CD4-positive, alpha-beta T cell treated with Interleukin-17A for 4 hours (primary cell): ENCODE measurements around the gene PDPK1.
"Not testable (repeated sequence)": the region's sequence is repeated elsewhere in the genome, so short reads cannot be mapped to it uniquely, and the experiment has no call there.

ENCODE experiments used
- DNase-seq: peaks from one replicate; pipeline ENCODE4 v3.0.0-alpha.2; 2020; ENCODE audit warnings: mixed read lengths

Gene PDPK1

GRCh38 chr16:2526135-2526534 lies 11.7 kb upstream of the PDPK1 start:
- no peak for DNase-seq

GRCh38 chr16:2527071-2527783 lies 10.6 kb upstream of the PDPK1 start:
- DNase-seq = no peak

GRCh38 chr16:2527784-2528100 lies 10.1 kb upstream of the PDPK1 start:
- DNase-seq = no peak

- DNase-seq = no peak
Measured at GRCh38 chr16:2528161-2529060, 9.4 kb upstream of the PDPK1 start.

- DNase-seq = no peak
Measured at GRCh38 chr16:2529061-2529931, 8.5 kb upstream of the PDPK1 start.

- DNase-seq = no peak
Measured at GRCh38 chr16:2529961-2530628, 7.7 kb upstream of the PDPK1 start.

GRCh38 chr16:2530629-2531318 lies 7.0 kb upstream of the PDPK1 start:
- DNase-seq = no peak

- DNase-seq = no peak
Measured at GRCh38 chr16:2531371-2531695, 6.5 kb upstream of the PDPK1 start, which contains the start of gene CEMP1. Gene CEMP1, minus strand, starts transcription at chr16:2531408. Its CDS starts 335 bp downstream, at chr16:2531073.

- peak; percentile 99 for DNase-seq
Measured at GRCh38 chr16:2531696-2532493, 5.9 kb upstream of the PDPK1 start.

GRCh38 chr16:2532494-2533141 lies 5.2 kb upstream of the PDPK1 start:
- peak; percentile 74 for DNase-seq

GRCh38 chr16:2533142-2533755 lies 4.6 kb upstream of the PDPK1 start:
- not testable (repeated sequence) for DNase-seq

- no peak for DNase-seq
Measured at GRCh38 chr16:2533912-2534311, 3.9 kb upstream of the PDPK1 start.

- DNase-seq = not testable (repeated sequence)
Measured at GRCh38 chr16:2534335-2534734, 3.5 kb upstream of the PDPK1 start.

- no peak for DNase-seq
Measured at GRCh38 chr16:2535625-2536013, 2.2 kb upstream of the PDPK1 start.

- DNase-seq = not testable (repeated sequence)
Measured at GRCh38 chr16:2539192-2539844, 1.5 kb downstream of the PDPK1 start.

GRCh38 chr16:2539845-2540458 lies 2.1 kb downstream of the PDPK1 start:
- DNase-seq = peak; percentile 41

GRCh38 chr16:2540912-2541311 lies 3.1 kb downstream of the PDPK1 start:
- DNase-seq = not testable (repeated sequence)

GRCh38 chr16:2541409-2541808 lies 3.6 kb downstream of the PDPK1 start:
- DNase-seq = not testable (repeated sequence)

GRCh38 chr16:2543771-2544170 lies 6.0 kb downstream of the PDPK1 start:
- not testable (repeated sequence) for DNase-seq
